ENCODE measurements around the gene STARD3.

The STARD3 gene

GRCh38 chr17:39661744-39662541 is 25.0 kb downstream of the STARD3 start:
- no peak for DNase-seq

- no peak for DNase-seq
Measured at GRCh38 chr17:39662551-39663339, 25.8 kb downstream of the STARD3 start.

GRCh38 chr17:39663340-39663687 is 26.4 kb downstream of the STARD3 start:
- DNase-seq = no peak

- no peak for DNase-seq
Measured at GRCh38 chr17:39663688-39664580, 27.0 kb downstream of the STARD3 start.

GRCh38 chr17:39664581-39665561 is 27.9 kb downstream of the STARD3 start, which contains the start of gene TCAP:
TCAP (plus strand) TSS chr17:39665349; CDS start chr17:39665360, 11 bp downstream.
- no peak for DNase-seq

- DNase-seq = no peak
Measured at GRCh38 chr17:39665642-39666224, 28.8 kb downstream of the STARD3 start.

GRCh38 chr17:39666231-39666600 is 29.3 kb downstream of the STARD3 start:
- DNase-seq = no peak

GRCh38 chr17:39666601-39667261 is 29.8 kb downstream of the STARD3 start:
- no peak for DNase-seq

GRCh38 chr17:39667262-39667944 is 30.5 kb downstream of the STARD3 start:
- no peak for DNase-seq

- DNase-seq = peak; percentile 66
Measured at GRCh38 chr17:39667945-39668924, 31.3 kb downstream of the STARD3 start, which contains the start of gene PNMT. PNMT (plus strand) TSS chr17:39668453; CDS start chr17:39668476, 23 bp downstream.

GRCh38 chr17:39669897-39670735 is 33.2 kb downstream of the STARD3 start:
- no peak for DNase-seq

GRCh38 chr17:39670746-39671145 is 33.8 kb downstream of the STARD3 start:
- no peak for DNase-seq

GRCh38 chr17:39671651-39672521 is 34.9 kb downstream of the STARD3 start:
- no peak for DNase-seq

GRCh38 chr17:39672522-39673334 is 35.8 kb downstream of the STARD3 start:
- DNase-seq = no peak

- DNase-seq = no peak
Measured at GRCh38 chr17:39673335-39674081, 36.6 kb downstream of the STARD3 start.

Measured in activated CD8-positive, alpha-beta memory T cell treated with anti-CD3 and anti-CD28 coated beads, Interleukin-2, amount 50 U/mL, for 4 hours (primary cell).